H1 (cell line): ENCODE data around the gene PCCA. TPM values are rescaled to one million over a fixed set of nuclear protein-coding genes. Genes with fewer than 3 reads are reported as not detected.

ENCODE experiments used
- ASH2L ChIP-seq: fragments of 200-600, 300-600 bp; sonication (generic); IDR thresholded peaks from one replicate; pipeline ENCODE4 v1.7.1; 2017; ENCODE audit warnings: low read length
- ATF3 ChIP-seq: IDR thresholded peaks from 2 replicates; pipeline ENCODE4 v1.6.1; 2011; ENCODE audit warnings: low read depth, mild to moderate bottlenecking, low read length; ENCODE audit not compliant: insufficient read depth
- CEBPB ChIP-seq: IDR thresholded peaks from 2 replicates; pipeline ENCODE4 v1.6.1; 2012; ENCODE audit warnings: low read depth, low read length
- CHD2 ChIP-seq: IDR thresholded peaks from 2 replicates; pipeline ENCODE4 v1.6.1; 2012; ENCODE audit warnings: low read length, improper control_type of control experiment
- HDAC2 ChIP-seq, 2 experiments: fragments of 300-600 bp in 1 of 2; sonication (generic) in 1 of 2; IDR thresholded peaks; 2 replicates each; pipeline ENCODE4 v1.6.1; 2011 to 2012; ENCODE audit warnings: low read depth in 2 of 2, low read length in 2 of 2, mild to moderate bottlenecking in 2 of 2, moderate library complexity in 2 of 2, borderline replicate concordance in 1 of 2, inconsistent platforms in 1 of 2
- HDAC6 ChIP-seq: IDR thresholded peaks from one replicate; pipeline ENCODE4 v1.7.1; 2012; ENCODE audit warnings: low read depth, mild to moderate bottlenecking, inconsistent platforms, low read length, moderate library complexity
- KDM4A ChIP-seq: IDR thresholded peaks from one replicate; pipeline ENCODE4 v1.7.1; 2012; ENCODE audit warnings: low read depth, mild to moderate bottlenecking, moderate library complexity, low read length, inconsistent platforms; ENCODE audit not compliant: severe bottlenecking
- MAFK ChIP-seq: IDR thresholded peaks from 2 replicates; pipeline ENCODE4 v1.6.1; 2012; ENCODE audit warnings: low read depth, mild to moderate bottlenecking, improper control_type of control experiment, low read length
- NANOG ChIP-seq: IDR thresholded peaks from 2 replicates; pipeline ENCODE4 v1.6.1; 2011; ENCODE audit warnings: low read length, low read depth, mild to moderate bottlenecking, inconsistent platforms; ENCODE audit not compliant: insufficient read depth, poor library complexity, severe bottlenecking
- POLR2AphosphoS5 ChIP-seq: IDR thresholded peaks from 2 replicates; pipeline ENCODE4 v1.6.1; 2011; ENCODE audit warnings: low read depth, low read length
- RBBP5 ChIP-seq: IDR thresholded peaks from 2 replicates; pipeline ENCODE4 v1.7.1; 2012; ENCODE audit warnings: low read depth, mild to moderate bottlenecking, inconsistent platforms, low read length, moderate library complexity, borderline replicate concordance
- RNF2 ChIP-seq: fragments of 200-900, 300-1000 bp; sonication (generic); IDR thresholded peaks from 2 replicates; pipeline ENCODE4 v1.7.1; 2016; ENCODE audit warnings: borderline replicate concordance, low read depth, mild to moderate bottlenecking, antibody characterized with exemption, low read length; ENCODE audit not compliant: poor library complexity, severe bottlenecking; ENCODE audit errors: missing control alignments
- RXRA ChIP-seq: IDR thresholded peaks from 2 replicates; pipeline ENCODE4 v1.6.1; 2011; ENCODE audit warnings: low read depth, mild to moderate bottlenecking, low read length, moderate library complexity; ENCODE audit not compliant: insufficient read depth
- TAF7 ChIP-seq: optimal IDR thresholded peaks from 2 replicates; pipeline ENCODE3; 2011; ENCODE audit warnings: low read depth, mild to moderate bottlenecking, inconsistent platforms, low read length, moderate library complexity, borderline replicate concordance
- TEAD4 ChIP-seq: IDR thresholded peaks from 2 replicates; pipeline ENCODE4 v1.6.1; 2012; ENCODE audit warnings: low read depth, low read length, inconsistent platforms, mixed read lengths
- polyA plus RNA-seq, 7 experiments: library from polyadenylated mRNA; depleted of rRNA in 3 of 7; stranded (reverse) in 5 of 7; unstranded in 2 of 7; fragments of >200 nt in 5 of 7; fragments of 200-250 nt in 2 of 7; gene quantifications; 1 replicate in 5 of 7; 2 replicates in 1 of 7; 4 replicates in 1 of 7; pipeline versions ENCODE4 v1.2.1 to v1.2.3, GENCODE V29; 2011 to 2013; ENCODE audit warnings: missing spikeins in 2 of 7, mixed read lengths in 2 of 7
- total RNA-seq: library from RNA; stranded (reverse); fragmentation: NEBNext Ultra II Directional; extraction: Animal tissue kit (Norgen Biotek cat#: 25700); gene quantifications from 2 replicates; pipeline ENCODE4 v1.2.1, GENCODE V29; 2021
- TF ChIP-seq, protein P1 (sequence below): IDR thresholded peaks from 2 replicates; pipeline ENCODE4 v1.6.1; 2011; ENCODE audit warnings: low read length, improper control_type of control experiment

The PCCA gene
- total and polyA plus RNA-seq, 2 of the 8 experiments (the other 6 are each of a cell fraction or from before 2014, with no cell fraction given): 18.4 to 49.8 TPM

DNA sequence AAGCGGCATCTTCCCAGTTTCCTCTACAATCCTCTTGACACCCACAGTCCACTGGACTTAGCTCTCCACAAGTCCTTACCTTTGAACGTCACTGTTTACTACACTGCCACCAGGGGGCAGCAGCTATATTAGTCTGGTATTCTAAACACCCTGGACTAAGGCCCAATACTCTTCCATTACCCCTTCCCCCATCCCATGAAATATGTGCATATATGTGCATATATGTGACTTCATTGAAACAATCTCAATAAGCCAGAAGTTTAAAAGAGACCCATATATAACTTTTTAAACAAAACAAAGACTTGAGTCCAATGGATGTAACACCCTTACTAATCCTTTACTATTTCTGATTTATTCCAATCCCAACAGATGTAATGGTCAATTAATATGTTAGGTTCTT lies 484.2 kb downstream of the PCCA start (continued):
- TF ChIP-seq HDAC6: no peak
- TF ChIP-seq, protein P1, sequence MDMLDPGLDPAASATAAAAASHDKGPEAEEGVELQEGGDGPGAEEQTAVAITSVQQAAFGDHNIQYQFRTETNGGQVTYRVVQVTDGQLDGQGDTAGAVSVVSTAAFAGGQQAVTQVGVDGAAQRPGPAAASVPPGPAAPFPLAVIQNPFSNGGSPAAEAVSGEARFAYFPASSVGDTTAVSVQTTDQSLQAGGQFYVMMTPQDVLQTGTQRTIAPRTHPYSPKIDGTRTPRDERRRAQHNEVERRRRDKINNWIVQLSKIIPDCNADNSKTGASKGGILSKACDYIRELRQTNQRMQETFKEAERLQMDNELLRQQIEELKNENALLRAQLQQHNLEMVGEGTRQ: no peak
- no peak for TF ChIP-seq RNF2
- no peak for TF ChIP-seq RXRA
- TF ChIP-seq MAFK: no peak
- TF ChIP-seq HDAC2 (IDR thresholded peaks at IDR 0.05; ENCODE audit: borderline replicate concordance in 1 of 2, low read depth in 2 of 2, low read length in 2 of 2): 0 out of 4 replicates have a peak, but pooled peaks of 1 of the 2 experiments have one; percentile 24
- no peak for TF ChIP-seq CEBPB
- no peak for TF ChIP-seq ASH2L
- TF ChIP-seq TAF7: no peak
- TF ChIP-seq ATF3: no peak
- no peak for TF ChIP-seq POLR2AphosphoS5
- TF ChIP-seq CHD2: no peak
- no peak for TF ChIP-seq RBBP5
- TF ChIP-seq KDM4A: no peak
- TF ChIP-seq TEAD4: no peak
- no peak for TF ChIP-seq NANOG
